ENCODE data around the gene STRBP. TPM values are rescaled to one million over a fixed set of nuclear protein-coding genes. Genes with fewer than 3 reads are reported as not detected.

Gene STRBP
- total RNA-seq, 1 experiment from 2014 or later, result 96.3 TPM

- TF ChIP-seq AFF4 (CRISPR knock-in tag; IDR thresholded peaks at IDR 0.05; ENCODE audit: borderline replicate concordance) (no peak), ERG (CRISPR knock-in tag; IDR thresholded peaks at IDR 0.05) (no peak), GABPB1 (CRISPR knock-in tag; IDR thresholded peaks at IDR 0.05) (no peak), NFYB (CRISPR knock-in tag; conservative IDR thresholded peaks at IDR 0.05; ENCODE audit: low read depth) (no peak), IRF1 (CRISPR knock-in tag; IDR thresholded peaks at IDR 0.05) (no peak), GTF2I (CRISPR knock-in tag; conservative IDR thresholded peaks at IDR 0.05) (no peak), ZNF263 (CRISPR knock-in tag; IDR thresholded peaks at IDR 0.05; ENCODE audit: low read depth) (no peak), FOXK1 (CRISPR knock-in tag; IDR thresholded peaks at IDR 0.05) (0 out of 2 replicates have a peak, but pooled peaks have one; percentile 41)
- TF ChIP-seq, protein P1, sequence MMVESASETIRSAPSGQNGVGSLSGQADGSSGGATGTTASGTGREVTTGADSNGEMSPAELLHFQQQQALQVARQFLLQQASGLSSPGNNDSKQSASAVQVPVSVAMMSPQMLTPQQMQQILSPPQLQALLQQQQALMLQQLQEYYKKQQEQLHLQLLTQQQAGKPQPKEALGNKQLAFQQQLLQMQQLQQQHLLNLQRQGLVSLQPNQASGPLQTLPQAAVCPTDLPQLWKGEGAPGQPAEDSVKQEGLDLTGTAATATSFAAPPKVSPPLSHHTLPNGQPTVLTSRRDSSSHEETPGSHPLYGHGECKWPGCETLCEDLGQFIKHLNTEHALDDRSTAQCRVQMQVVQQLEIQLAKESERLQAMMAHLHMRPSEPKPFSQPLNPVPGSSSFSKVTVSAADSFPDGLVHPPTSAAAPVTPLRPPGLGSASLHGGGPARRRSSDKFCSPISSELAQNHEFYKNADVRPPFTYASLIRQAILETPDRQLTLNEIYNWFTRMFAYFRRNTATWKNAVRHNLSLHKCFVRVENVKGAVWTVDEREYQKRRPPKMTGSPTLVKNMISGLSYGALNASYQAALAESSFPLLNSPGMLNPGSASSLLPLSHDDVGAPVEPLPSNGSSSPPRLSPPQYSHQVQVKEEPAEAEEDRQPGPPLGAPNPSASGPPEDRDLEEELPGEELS (CRISPR knock-in tag; IDR thresholded peaks at IDR 0.05), result peak; percentile 73; the same call in 1 of the 2 replicates
Measured at GRCh38 chr9:123072407-123072995, 195.9 kb downstream of the STRBP start (continued).

Other genes with a start within 250 kb of the STRBP start
- 0.63 to 0.66 TPM in 2 of 3 replicates, not detected in the other for gene GPR21, start 234.9 kb downstream of the STRBP start, total RNA-seq (2021)
- 1.8 to 3.5 TPM (median 2.4 TPM) in 3 replicates for gene CRB2, start 87.6 kb upstream of the STRBP start, total RNA-seq (2021)